Astrocyte of the spinal cord (primary cell): ENCODE results near the gene RCSD1.

Source experiments
- DNase-seq: peaks from one replicate; pipeline ENCODE4 v3.0.0; 2011; ENCODE audit warnings: low read depth, low spot score
- H3K4me3 ChIP-seq: 2 replicates; pipeline ENCODE4 v1.5.1; 2011; ENCODE audit warnings: low read depth, mild to moderate bottlenecking, low read length, moderate library complexity
- in situ Hi-C: cut with HindIII; loops from 2 replicates; pipeline ENCODE4 v1.10.0; 2017; ENCODE audit warnings: low sequenced_read_pairs
- TF ChIP-seq, protein P1 (sequence below): IDR thresholded peaks from 2 replicates; pipeline ENCODE4 v1.5.1; 2012; ENCODE audit warnings: low read depth, mild to moderate bottlenecking, low read length, inconsistent platforms

Gene RCSD1, protein sequence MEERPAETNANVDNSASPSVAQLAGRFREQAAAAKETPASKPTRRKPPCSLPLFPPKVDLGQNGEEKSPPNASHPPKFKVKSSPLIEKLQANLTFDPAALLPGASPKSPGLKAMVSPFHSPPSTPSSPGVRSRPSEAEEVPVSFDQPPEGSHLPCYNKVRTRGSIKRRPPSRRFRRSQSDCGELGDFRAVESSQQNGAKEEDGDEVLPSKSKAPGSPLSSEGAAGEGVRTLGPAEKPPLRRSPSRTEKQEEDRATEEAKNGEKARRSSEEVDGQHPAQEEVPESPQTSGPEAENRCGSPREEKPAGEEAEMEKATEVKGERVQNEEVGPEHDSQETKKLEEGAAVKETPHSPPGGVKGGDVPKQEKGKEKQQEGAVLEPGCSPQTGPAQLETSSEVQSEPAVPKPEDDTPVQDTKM

DNA sequence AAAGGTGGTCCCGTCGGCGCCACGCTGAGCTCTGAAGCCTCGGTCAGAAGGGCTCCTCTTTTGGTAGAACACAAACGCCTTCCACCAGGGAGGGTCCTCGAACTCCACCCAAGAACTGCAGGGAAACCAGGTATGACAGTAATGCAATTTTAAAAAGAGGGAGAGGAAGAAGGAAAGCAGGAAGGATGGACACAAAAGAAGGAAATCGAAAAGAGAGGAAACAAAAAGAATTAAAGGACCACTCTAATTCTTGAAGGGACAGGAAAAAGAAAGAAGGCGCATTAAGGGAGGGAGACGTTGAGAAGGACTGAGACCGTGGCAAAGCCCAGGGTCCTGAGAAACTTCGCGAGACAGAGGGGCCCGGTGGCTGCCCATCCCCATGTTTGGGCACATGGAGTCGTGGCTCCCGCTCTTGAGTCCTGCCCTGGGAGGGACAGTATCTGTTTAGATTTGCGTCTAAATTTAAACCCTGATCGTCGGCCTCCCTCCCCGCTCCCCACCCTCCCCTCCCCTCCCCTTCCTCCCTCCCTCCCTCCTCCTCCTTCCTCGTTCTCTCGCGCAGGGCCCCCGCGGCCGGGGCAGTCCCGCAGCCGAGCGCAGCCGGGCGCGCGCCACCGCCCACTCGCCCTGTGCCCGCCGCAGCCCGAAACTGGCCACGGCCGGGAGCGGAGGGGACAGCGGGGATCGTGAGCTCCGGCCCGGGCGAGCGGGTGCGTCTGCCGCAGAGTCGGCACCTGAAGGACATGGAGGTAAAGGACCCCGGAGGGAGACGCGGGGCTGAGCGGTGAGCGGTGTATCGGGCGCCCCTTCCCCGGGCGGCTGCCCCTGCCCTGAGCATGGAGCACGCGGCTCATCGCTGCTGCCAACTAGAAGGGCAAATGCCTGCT is at the start of gene RCSD1:
RCSD1 (plus strand) TSS at position 552 of the 887 bp plus-strand sequence; CDS start at position 744, 192 bp downstream.
- H3K4me3 ChIP-seq, result peak within 1 kb of the TSS; percentile 35
- DNase-seq, result no peak
- in situ Hi-C loops, result no loop called here
- TF ChIP-seq, protein P1, sequence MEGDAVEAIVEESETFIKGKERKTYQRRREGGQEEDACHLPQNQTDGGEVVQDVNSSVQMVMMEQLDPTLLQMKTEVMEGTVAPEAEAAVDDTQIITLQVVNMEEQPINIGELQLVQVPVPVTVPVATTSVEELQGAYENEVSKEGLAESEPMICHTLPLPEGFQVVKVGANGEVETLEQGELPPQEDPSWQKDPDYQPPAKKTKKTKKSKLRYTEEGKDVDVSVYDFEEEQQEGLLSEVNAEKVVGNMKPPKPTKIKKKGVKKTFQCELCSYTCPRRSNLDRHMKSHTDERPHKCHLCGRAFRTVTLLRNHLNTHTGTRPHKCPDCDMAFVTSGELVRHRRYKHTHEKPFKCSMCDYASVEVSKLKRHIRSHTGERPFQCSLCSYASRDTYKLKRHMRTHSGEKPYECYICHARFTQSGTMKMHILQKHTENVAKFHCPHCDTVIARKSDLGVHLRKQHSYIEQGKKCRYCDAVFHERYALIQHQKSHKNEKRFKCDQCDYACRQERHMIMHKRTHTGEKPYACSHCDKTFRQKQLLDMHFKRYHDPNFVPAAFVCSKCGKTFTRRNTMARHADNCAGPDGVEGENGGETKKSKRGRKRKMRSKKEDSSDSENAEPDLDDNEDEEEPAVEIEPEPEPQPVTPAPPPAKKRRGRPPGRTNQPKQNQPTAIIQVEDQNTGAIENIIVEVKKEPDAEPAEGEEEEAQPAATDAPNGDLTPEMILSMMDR, result no peak

DNA sequence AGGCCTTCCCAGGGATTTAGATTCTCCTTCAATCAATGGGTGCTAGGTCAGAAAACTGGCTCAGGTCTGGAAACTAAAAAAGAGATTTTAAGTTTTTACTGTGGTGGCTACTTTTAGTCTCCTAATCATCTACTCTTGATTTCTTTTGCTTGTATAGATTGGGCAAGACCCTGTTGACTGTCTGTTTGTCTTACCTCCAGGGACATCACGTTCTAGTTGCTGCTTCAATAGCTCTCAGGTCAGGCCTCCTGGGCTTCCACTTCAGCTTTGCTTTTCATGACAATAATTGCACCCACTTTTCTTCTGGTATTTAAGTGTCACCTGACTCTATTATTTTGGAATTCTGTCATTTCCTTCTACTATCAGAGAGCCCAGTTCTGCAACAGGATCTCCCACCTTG is 48.0 kb upstream of the RCSD1 start:
- DNase-seq, result no peak
- in situ Hi-C loops, result no loop called here
- TF ChIP-seq, protein P1, result no peak
- no peak overlapping the region for H3K4me3 ChIP-seq

DNA sequence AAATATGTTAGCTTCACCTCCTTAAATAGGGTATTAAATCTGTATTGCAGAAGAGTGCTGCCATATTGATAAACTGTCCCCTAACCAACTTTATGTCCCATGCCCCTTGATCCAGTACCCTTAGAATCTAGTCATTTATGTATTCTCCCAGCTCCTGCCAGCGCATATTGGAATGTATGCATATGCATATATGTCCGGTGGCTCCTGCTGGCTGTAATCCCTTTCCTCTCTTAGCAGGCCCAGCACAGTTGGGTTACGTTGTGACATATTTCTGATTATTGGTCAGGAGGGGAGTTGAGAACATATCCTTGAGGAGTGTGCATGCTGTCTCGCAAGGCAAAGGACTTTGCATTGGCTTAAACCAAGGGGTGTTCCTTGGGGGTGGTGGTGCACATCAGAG is 47.3 kb upstream of the RCSD1 start:
- TF ChIP-seq, protein P1, result no peak
- DNase-seq, result no peak
- H3K4me3 ChIP-seq, result no peak overlapping the region
- in situ Hi-C loops, result no loop called here

DNA sequence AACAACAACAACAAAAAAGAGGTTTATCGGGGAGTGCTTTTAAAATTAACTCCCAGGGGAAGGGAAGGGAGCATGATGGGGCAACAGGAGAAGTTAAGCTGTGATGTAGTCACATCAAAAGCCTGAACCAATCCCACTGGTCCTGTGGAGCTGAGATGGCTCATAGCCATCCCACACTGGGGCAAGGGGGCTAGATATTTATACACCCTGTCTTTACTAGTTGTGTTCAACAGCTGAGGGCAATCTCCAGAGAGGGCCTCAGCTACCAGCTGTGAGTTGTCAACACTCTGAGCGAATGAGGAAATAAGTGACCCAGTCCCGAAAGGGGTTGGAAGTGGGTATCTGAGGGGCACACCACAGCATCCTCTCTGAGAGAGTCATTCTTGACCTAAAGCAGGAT is 45.5 kb upstream of the RCSD1 start:
- TF ChIP-seq, protein P1, result no peak

DNA sequence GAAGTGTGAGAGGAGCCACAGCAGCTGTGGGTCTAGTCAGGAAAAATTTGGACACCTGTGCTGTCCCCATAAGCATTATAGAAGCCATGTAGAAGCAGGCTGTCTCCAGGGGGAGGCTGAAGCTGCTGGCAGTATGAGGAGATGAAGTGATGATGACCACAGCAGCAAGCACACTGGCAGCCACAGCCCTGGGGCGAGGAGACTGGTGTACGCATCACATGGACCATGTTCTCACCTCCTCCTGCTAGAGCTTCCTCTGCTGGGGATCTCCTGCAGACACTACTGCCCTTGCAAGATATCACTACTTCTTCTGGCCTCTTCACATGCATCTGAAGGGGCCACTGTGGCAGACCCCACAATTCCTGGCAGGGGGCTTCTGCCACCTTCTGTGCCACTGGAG is 42.7 kb upstream of the RCSD1 start:
- no peak overlapping the region for H3K4me3 ChIP-seq
- no peak for DNase-seq
- in situ Hi-C loops, result no loop called here
- TF ChIP-seq, protein P1, result no peak

More for the DNA sequence above, 45.5 kb upstream of the RCSD1 start:
- DNase-seq, result no peak
- in situ Hi-C loops, result no loop called here
- no peak overlapping the region for H3K4me3 ChIP-seq

DNA sequence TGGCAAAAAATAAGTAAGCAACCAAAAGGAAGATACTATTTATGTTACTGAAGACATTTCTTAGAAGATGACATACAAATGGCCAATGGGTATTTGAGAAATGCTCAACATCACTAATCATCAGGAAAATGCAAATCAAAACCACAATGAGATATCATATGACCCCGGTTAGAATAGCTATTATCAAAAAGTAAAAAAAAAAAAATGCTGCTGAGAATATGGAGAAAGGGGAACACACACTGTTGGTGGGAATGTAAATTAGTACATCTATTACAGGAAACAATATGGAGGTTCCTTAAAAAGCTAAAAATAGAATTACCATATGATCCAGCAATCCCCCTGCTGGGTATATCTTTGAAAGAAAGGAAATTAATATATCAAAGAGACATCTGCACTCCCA is 42.2 kb upstream of the RCSD1 start:
- H3K4me3 ChIP-seq, result no peak overlapping the region
- in situ Hi-C loops, result no loop called here
- TF ChIP-seq, protein P1, result no peak
- DNase-seq, result no peak
